Esophagus muscularis mucosa (tissue), 3 donors: Measurements from ENCODE around the gene IL7R.

Experiments
- POLR2A ChIP-seq: fragments of 450-650 bp; IDR thresholded peaks from one replicate; pipeline ENCODE4 v1.6.1; 2017; ENCODE audit warnings: antibody characterized with exemption, moderate library complexity, mild to moderate bottlenecking, low read depth
- POLR2AphosphoS5 ChIP-seq, 2 donors: sonication (generic); formaldehyde crosslinking; IDR thresholded peaks; one replicate each; pipeline ENCODE4 v1.6.1; 2017; ENCODE audit warnings: antibody characterized with exemption in 2 of 2
- TF ChIP-seq, protein P1 (sequence below), 3 experiments: fragments of 200-600 bp in 2 of 3; fragments of 450-650 bp in 1 of 3; sonication (generic) in 2 of 3; IDR thresholded peaks; one replicate each; pipeline ENCODE4 v1.5.1; 2017 to 2019; ENCODE audit warnings: antibody characterized with exemption in 3 of 3, mild to moderate bottlenecking in 2 of 3, moderate library complexity in 1 of 3

GRCh38 chr5:35887321-35888100 lies 30.8 kb downstream of the IL7R start:
- TF ChIP-seq, protein P1, sequence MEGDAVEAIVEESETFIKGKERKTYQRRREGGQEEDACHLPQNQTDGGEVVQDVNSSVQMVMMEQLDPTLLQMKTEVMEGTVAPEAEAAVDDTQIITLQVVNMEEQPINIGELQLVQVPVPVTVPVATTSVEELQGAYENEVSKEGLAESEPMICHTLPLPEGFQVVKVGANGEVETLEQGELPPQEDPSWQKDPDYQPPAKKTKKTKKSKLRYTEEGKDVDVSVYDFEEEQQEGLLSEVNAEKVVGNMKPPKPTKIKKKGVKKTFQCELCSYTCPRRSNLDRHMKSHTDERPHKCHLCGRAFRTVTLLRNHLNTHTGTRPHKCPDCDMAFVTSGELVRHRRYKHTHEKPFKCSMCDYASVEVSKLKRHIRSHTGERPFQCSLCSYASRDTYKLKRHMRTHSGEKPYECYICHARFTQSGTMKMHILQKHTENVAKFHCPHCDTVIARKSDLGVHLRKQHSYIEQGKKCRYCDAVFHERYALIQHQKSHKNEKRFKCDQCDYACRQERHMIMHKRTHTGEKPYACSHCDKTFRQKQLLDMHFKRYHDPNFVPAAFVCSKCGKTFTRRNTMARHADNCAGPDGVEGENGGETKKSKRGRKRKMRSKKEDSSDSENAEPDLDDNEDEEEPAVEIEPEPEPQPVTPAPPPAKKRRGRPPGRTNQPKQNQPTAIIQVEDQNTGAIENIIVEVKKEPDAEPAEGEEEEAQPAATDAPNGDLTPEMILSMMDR (IDR thresholded peaks at IDR 0.05) = no peak
- TF ChIP-seq POLR2AphosphoS5 (IDR thresholded peaks at IDR 0.05) (no peak), POLR2A (no peak)
